22Rv1 (cell line): ENCODE data around the gene MAP3K14.

Source experiments
- H3K27ac ChIP-seq: fragments of 450-650 bp; 2 replicates; pipeline ENCODE4 v1.5.1; 2017
- CTCF ChIP-seq: fragments of 450-650 bp; IDR thresholded peaks from 2 replicates; pipeline ENCODE4 v1.5.1; 2017; ENCODE audit warnings: mild to moderate bottlenecking
- ZFX ChIP-seq: fragments of 450-650 bp; IDR thresholded peaks from 2 replicates; pipeline ENCODE4 v1.6.1; 2017; ENCODE audit warnings: antibody characterized with exemption, borderline replicate concordance

The MAP3K14 gene

GRCh38 chr17:45294506-45294905 lies 22.3 kb downstream of the MAP3K14 start:
- no peak overlapping the region for H3K27ac ChIP-seq
- no peak for TF ChIP-seq CTCF
- no peak for TF ChIP-seq ZFX

GRCh38 chr17:45293413-45294211 lies 23.2 kb downstream of the MAP3K14 start:
- H3K27ac ChIP-seq, result no peak overlapping the region
- TF ChIP-seq ZFX (no peak), CTCF (no peak)

- H3K27ac ChIP-seq, result no peak overlapping the region
- TF ChIP-seq CTCF, result no peak
- TF ChIP-seq ZFX, result no peak
These were observed 24.0 kb downstream of the MAP3K14 start for GRCh38 chr17:45292696-45293412.

- no peak overlapping the region for H3K27ac ChIP-seq
- no peak for TF ChIP-seq CTCF
- no peak for TF ChIP-seq ZFX
These were observed 25.5 kb downstream of the MAP3K14 start for GRCh38 chr17:45291171-45291805.

- no peak overlapping the region for H3K27ac ChIP-seq
- TF ChIP-seq ZFX (no peak), CTCF (no peak)
These were observed 26.5 kb downstream of the MAP3K14 start for GRCh38 chr17:45290269-45290765.

GRCh38 chr17:45289301-45290268 lies 27.2 kb downstream of the MAP3K14 start:
- no peak overlapping the region for H3K27ac ChIP-seq
- TF ChIP-seq ZFX (no peak), CTCF (no peak)
